Fibroblast of lung (primary cell): ENCODE results near the gene GALNT12.

Source experiments
- EZH2 ChIP-seq: IDR thresholded peaks from 2 replicates; pipeline ENCODE4 v1.5.1; 2012; ENCODE audit warnings: low read length, control low read depth, mild to moderate bottlenecking; ENCODE audit errors: missing control alignments
- TF ChIP-seq, protein P1 (sequence below), 2 donors: IDR thresholded peaks in 1 of 2; conservative IDR thresholded peaks in 1 of 2; 1 replicate in 1 of 2; 2 replicates in 1 of 2; pipeline ENCODE4 v1.5.1; 2011 to 2012; ENCODE audit warnings: low read length in 2 of 2, control low read depth in 1 of 2, inconsistent platforms in 1 of 2, low read depth in 1 of 2, mild to moderate bottlenecking in 1 of 2

DNA sequence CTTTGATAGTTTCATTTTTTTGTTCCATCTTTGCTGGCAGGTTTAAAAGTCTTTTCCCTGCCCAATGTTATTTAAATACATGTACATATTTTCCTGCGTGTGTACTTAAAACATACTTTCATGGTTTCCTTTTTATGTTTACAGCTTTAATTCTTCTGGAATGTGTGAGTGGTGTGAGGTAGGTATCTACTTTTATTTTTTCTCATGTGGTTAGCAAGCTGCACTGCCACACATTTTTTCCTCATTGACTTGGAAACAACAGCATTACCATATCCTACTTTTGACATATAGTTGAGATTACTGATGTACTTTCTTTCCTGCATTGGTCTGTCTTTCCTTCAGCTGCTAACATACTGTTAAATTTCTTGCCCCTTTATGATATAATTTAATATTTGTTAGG is 84.8 kb downstream of the GALNT12 start:
- TF ChIP-seq, protein P1, sequence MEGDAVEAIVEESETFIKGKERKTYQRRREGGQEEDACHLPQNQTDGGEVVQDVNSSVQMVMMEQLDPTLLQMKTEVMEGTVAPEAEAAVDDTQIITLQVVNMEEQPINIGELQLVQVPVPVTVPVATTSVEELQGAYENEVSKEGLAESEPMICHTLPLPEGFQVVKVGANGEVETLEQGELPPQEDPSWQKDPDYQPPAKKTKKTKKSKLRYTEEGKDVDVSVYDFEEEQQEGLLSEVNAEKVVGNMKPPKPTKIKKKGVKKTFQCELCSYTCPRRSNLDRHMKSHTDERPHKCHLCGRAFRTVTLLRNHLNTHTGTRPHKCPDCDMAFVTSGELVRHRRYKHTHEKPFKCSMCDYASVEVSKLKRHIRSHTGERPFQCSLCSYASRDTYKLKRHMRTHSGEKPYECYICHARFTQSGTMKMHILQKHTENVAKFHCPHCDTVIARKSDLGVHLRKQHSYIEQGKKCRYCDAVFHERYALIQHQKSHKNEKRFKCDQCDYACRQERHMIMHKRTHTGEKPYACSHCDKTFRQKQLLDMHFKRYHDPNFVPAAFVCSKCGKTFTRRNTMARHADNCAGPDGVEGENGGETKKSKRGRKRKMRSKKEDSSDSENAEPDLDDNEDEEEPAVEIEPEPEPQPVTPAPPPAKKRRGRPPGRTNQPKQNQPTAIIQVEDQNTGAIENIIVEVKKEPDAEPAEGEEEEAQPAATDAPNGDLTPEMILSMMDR (conservative IDR thresholded peaks at IDR 0.05 in 1 of 2, IDR thresholded peaks at IDR 0.05 in 1 of 2; ENCODE audit: low read depth in 1 of 2, low read length in 2 of 2): no peak
- no peak for TF ChIP-seq EZH2
